Gastrocnemius medialis (tissue), 4 donors: ENCODE results near the gene TSSK1B.

Experiments
- CTCF ChIP-seq, 5 experiments: fragments of 450-650 bp in 3 of 5; fragments of 200-600 bp in 2 of 5; sonication (generic) in 2 of 5; IDR thresholded peaks in 4 of 5; conservative IDR thresholded peaks in 1 of 5; 1 replicate in 4 of 5; 2 replicates in 1 of 5; pipeline ENCODE4 v1.5.1; 2016 to 2019; ENCODE audit warnings: antibody characterized with exemption in 5 of 5, mild to moderate bottlenecking in 3 of 5, moderate library complexity in 3 of 5
- POLR2A ChIP-seq, 2 donors: fragments of 450-650 bp; IDR thresholded peaks; one replicate each; pipeline ENCODE4 v1.6.1; 2017; ENCODE audit warnings: antibody characterized with exemption in 2 of 2, mild to moderate bottlenecking in 2 of 2, moderate library complexity in 2 of 2

GRCh38 chr5:113448252-113448651 lies 13.5 kb upstream of the TSSK1B start:
- TF ChIP-seq CTCF (IDR thresholded peaks at IDR 0.05 in 4 of 5, conservative IDR thresholded peaks at IDR 0.05 in 1 of 5) (no peak), POLR2A (IDR thresholded peaks at IDR 0.05) (no peak)
